ENCODE results near the gene KCNA2. TPM values are rescaled to one million over a fixed set of nuclear protein-coding genes. Genes with fewer than 3 reads are reported as not detected.

The KCNA2 gene
- total RNA-seq, 1 donor from 2014 or later = 1.8 TPM

DNA sequence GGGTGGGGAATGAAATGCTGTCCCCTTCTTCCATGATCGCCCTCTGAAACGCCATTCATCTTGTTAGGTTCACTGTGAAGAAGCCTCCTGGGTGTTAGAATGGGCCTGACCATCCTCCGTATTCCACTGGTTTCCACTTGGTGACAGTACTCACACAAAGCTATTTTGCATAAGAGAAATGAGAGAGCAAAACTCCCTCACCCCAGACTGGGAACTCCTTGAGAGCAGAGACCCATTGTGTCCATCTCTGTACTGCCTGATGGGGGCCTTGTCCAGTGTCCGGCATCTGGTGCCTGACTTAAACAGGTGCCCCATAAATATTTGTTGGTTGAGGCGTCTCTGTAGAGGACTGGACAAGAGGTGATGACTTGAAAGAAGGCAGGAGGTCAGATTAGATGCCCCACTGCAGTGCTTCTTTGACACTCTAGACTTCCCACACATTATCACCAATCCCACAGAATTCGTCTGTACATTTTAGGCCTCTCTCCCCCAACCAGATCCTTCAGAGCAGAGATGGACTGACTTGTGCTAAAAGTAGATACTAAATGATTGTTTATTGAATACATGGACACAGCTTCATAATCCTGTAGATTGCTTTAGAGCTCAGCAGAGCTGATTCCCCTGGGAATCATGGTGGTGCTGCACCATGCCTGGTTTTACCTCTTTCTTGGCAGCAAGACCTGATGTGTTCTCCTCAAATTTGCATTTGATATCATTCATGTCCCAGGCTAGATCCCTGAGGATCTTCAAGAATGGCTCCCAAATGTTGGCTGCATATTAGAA is 22.4 kb upstream of the KCNA2 start:
- no peak for DNase-seq (ENCODE audit: low spot score)

DNA sequence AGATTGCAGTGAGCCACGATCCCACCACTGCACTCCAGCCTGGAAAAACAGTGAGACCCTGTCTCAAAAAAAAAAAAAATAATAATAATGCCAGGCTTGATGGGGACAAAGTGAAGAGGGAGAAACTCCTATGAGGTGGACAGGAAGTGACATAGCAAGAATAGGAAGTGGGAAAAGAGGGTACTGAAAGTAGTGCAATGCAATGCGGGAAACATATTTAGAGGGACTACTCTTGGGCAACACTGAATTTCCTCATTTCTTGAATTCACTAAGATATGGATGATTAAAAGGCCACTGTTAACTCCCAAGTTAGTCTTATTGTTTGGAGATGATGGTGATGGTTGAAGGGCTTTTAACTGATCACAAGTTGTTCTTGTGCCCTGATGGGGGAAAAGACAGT is 21.6 kb upstream of the KCNA2 start:
- DNase-seq (ENCODE audit: low spot score) = no peak

DNA sequence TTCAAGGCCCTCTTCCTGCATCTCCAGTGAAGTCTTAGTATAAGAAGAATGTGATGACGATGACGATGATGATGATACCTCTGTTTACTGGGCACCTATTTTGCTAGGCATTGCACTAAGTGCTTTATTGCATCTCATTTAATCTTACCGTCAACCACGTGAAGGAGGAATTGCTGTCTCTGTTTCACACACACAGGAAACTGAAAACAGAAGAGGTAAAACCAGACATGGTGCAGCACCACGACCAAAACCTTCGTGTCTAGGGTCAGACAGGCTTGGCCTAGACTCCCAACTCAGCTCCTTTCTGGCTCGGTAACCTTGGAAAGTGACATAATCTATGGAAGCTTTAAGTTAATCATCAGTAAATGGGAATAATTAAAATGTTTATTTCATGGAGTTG is 20.7 kb upstream of the KCNA2 start:
- DNase-seq (ENCODE audit: low spot score) = no peak

DNA sequence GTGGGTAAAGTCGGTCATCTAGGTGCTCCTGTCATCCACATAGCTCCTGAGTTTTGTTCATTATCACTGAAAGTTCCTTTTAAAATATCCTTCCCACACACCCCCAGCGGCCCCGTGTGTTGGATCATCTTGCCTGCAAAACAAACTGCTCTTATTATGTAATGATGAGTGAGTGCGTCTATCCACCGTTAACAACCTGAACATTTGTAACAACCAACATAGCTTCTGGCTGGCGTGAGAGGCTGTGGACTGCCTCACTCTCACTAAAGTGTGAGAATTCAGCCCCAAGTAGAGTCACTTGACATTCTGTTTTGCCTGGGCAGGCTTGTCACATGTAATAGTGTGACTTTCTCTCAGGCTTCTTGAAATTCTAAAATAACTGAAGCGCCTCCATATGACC is 14.5 kb upstream of the KCNA2 start:
- DNase-seq (ENCODE audit: low spot score) = no peak

DNA sequence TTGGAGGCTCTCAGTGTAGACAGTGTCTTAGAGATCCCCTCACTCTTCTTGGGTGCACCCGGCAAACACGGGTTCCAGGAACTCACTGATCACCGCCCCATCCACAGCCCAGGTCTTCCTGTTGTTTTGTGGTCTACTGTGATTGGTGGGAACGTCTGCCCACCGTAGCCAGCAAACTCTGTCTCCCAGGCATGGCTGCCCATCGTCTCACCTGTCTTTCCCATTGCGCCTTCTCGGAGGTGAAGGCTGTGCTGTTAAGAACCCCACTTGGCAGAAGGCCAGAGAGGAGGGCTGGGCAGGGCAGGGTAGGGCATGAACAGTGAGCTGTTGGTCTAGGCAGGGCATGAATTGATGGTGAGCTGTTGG is 14.1 kb upstream of the KCNA2 start:
- DNase-seq (ENCODE audit: low spot score) = no peak

DNA sequence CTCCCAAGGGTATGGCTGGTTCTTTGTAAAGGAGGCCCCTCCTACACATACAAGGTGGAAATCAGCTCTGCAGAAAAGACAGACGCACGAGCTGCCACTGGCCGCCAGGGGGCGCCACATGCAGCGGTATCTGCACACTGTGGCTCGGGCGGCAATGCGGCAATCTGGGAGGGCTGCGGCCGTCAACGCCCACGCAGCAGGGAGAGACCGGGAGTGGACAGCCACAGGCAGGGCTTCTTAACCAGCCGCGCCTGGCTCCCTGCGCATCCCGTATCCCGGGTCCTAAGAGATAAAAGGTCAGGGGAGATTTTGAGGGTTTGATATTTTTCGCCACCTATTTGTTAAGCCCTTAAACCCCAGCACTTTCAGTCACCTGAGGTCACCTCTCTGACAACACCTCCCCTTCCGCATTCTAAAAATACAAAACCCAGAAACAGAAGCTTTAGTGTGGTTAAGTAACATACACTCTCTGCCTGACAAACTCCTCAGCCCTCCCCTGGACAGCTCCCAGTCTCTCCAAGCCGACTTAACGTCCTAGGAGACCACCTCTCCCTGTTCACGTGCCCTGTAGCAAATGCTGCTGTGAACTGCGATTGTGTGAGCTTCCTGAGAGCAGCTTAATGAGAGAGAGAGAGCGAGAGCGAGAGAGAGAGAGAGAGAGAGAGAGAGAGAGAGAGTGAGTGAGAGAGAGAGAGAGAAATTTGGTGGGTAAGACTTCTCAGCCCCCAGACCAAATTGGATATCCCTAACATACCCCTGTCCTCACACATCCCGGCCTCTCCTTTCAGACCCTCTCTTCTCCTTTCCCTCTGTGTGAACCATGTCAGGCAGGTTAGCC is 13.5 kb upstream of the KCNA2 start:
- DNase-seq (ENCODE audit: low spot score) = peak; percentile 76

DNA sequence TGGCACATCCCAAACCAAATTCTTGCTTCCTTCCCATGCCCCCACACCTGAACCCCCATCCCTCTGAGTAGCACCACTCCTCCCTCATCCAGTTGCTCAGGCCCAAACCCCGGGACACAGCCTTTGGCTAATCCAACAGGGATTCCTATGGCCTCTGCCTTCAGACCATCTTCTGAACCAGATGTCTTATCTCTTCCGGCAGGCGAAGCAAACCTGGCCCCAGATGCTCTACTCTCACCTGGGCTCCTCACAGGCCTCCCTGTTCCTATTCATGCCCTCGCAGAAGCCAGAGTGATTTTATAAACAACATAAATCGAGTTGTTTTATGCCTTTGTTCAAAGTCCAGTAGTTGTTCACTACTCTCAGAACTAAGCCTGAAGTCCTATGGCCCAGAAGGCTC is 12.5 kb upstream of the KCNA2 start:
- DNase-seq (ENCODE audit: low spot score) = no peak

DNA sequence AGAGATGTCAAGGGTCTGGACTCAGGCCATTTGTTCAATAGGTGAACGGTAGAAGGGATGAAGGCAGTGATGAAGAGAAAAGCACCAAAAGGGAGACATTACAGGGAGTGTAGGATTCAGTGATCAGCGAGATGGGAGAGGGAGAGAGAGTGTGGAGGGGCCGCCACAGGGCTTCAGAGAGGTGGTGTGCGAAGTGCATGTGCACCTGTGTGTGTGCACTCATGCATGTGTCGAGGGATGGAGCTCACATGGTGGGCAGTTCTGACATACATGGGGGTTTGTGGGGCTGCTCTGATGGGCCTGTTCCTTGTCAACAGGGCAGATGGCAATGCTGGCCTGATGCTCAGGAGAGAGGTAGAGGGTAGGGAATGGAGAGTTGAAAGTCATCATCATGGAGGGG is 11.4 kb upstream of the KCNA2 start:
- DNase-seq (ENCODE audit: low spot score) = no peak

DNA sequence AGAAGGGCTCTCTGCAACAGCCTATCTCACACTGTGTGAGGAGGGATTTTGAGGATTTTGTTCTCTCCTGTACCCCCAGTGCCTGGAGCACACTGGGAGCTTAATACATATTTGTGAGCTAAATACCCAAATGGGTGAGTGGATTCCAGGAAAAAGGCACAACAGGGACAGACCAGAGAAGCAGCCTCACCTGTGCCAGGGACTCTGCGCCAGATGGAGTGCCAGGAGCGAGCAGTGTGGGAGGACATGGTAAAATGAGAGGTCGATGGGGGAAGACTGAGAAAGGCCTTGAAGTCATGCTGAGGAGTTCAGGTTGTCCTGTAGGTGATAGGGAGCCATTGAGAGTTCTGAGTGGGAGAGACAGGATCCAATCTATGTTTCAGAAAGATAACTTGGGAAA is 11.0 kb upstream of the KCNA2 start:
- no peak for DNase-seq (ENCODE audit: low spot score)

DNA sequence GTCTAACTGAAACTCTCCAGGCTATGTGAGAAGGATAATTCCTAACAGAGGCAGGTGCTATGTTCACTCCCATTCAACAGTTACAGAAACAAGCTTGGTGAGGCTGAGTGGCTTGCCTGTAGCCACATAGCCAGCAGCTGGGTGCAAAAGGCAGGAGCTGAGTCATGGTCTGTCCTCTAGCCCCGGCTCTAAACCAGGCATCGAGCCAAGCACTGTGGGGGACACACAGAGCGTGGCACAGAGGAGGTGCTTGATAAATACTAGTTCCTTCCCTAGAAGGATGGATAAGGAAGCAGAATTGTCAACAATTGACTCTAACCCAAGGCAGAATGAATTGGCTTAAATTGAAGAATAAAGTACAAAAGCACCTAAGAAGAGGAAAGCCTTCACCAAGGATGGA is 10.4 kb upstream of the KCNA2 start:
- peak; percentile 52 for DNase-seq (ENCODE audit: low spot score)

DNA sequence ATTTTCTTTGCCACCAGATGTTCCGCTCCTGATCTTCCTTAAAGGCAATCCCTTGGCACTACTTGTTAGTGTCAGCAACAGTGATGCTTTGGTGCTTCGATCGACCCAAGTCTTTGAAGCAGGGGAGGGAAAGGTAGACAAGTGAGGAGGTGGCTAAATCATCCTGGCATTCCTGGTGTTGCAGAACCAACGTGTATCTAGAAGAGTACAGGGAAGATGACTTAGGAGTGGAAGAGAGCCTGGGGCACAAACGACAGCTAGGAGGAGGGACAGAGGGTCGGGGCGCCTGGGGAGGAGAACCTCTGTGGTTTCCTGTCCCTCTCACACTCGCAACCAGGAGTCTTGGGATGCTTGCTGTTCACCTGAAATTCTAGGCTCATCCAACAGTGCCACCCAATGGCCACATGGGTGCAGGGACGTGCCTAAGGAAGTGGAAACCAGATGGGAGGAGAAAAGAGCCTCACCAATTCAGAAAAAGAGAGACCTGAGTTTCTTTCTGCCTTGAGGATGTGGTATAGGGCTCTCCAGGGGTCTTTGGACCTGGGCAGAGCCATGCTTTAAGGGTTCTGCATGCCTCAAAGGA is 9.5 kb upstream of the KCNA2 start:
- DNase-seq (ENCODE audit: low spot score) = peak; percentile 75

DNA sequence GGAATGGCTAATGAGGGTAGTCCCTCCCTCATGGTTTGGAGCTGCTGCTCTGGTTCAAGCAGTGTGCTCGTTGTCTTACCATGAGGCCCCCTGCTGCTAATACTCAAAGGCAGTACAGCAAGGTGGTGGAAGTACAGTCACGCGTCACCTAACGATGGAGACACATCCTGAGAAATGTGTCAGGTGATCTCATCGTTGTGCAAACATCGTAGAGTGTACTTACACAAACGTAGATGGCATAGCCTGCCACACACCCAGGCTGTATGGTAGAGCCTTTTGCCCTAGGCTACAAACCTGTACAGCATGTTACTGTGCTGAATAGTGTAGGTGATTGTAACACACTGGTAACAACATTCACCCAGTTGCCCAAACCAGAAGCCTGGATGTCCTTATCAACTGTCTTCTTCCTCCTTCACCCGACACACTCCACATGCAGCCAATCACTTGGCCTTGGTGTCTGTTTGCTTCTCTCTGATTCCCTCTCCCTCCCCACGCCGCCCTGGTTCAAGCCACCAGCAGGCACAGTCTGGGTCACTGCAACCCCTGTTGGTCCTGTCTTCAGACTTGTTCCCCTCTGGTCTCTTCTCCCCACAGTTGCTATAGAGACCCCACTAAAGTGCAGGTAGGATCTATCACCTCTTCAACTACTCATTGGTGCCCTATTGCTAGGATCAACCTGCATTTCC is 6.0 kb upstream of the KCNA2 start:
- DNase-seq (ENCODE audit: low spot score) = no peak

DNA sequence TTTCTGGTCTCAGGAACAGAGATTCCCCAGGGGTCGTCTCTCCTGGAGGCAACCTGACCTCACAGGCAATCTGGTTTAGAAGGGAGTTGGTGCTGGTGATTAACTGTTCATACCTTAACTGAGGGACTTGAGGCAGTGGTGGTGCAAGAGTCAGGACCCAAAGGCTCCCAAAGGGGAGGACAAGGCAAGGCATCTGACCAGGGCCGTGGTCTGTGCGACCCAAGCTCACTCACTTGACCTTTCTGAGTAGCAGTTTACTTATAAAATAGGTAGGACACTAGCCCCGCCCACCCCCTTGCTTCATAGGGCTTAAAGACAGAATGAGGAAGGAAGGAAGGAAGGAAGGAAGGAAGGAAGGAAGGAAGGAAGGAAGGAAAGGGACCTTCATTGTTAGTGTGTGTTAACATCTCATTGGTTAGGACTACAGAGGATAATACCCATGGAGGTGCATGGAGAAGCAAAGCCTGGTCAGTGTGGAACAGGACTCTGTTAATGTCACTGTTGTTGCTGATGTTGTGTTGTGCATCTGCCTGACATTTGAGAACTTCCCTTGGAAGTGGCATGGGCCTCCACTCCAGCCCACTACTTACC is 4.6 kb upstream of the KCNA2 start:
- no peak for DNase-seq (ENCODE audit: low spot score)

DNA sequence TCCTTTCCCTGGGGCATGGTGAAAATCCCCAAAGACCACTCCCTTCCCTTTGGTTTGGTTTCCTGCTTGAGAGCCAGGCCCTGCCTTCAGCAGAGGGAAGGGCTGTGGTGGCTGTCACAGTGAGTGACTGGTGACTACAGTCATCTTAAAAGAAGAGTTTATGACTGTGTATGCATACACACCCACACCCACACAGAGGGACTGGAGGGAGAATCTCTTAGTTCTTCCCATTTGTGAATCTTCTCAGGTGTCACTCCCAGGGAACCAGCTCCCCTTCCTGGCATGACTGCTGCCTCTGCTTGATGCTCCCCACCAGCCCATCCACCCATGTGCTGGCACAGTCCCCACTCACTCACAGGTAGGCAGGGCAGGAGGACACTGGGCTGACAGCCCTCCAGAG is 3.9 kb upstream of the KCNA2 start:
- DNase-seq (ENCODE audit: low spot score) = no peak

DNA sequence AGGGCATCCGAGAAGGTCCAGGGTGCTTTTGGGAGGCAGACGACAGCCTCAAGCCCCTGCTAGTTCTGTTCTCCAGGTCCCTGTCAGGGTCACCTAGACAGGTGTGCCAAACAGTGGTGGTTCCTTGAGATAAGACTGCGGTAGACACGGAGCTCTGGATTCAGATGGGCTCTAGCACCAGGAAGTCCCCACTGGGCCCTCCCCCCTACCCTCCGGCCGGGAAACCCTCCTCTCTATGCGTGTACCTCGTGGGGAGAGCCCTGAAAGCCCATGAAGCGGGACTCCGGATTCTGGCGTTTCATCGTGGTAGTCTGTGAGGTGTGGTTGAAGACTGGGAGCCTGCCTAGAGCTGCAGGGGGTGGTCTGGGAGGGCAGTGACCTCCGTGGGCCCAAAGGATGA is 2.1 kb upstream of the KCNA2 start:
- DNase-seq (ENCODE audit: low spot score) = no peak

DNA sequence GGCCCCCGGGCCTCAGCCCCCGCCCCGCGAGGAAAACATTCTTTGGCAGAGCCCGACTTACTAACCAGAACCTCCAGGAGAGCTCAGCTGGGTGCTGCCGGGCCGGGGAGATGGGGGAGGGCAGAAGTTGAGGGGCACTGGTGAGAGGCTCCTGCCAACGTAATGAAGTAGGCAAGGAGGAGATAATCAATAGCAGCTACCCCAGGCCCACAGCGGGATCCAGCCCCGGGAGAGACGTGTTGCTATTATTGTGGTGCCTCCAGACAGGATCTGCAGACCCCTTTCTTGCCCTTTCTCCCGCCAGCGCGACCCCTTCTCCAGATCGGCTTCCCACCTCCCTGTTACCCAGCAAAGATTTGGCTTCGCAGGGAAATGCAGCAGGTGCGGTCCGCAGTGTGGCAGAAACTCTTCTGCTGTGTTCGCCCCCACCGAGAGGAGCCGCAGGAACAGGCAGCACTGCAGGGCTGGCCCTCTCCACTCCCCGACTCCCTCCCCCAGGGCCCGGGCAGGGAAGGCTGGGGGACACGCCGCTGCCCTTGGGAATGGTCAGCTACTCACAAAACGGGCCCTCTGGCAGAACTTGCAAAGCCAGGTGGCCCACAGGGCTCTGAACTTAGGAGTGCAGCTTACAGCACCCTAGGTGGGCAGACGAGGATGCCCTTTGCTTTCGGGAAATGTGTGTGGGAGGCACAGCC is 1.5 kb upstream of the KCNA2 start:
- no peak for DNase-seq (ENCODE audit: low spot score)

DNA sequence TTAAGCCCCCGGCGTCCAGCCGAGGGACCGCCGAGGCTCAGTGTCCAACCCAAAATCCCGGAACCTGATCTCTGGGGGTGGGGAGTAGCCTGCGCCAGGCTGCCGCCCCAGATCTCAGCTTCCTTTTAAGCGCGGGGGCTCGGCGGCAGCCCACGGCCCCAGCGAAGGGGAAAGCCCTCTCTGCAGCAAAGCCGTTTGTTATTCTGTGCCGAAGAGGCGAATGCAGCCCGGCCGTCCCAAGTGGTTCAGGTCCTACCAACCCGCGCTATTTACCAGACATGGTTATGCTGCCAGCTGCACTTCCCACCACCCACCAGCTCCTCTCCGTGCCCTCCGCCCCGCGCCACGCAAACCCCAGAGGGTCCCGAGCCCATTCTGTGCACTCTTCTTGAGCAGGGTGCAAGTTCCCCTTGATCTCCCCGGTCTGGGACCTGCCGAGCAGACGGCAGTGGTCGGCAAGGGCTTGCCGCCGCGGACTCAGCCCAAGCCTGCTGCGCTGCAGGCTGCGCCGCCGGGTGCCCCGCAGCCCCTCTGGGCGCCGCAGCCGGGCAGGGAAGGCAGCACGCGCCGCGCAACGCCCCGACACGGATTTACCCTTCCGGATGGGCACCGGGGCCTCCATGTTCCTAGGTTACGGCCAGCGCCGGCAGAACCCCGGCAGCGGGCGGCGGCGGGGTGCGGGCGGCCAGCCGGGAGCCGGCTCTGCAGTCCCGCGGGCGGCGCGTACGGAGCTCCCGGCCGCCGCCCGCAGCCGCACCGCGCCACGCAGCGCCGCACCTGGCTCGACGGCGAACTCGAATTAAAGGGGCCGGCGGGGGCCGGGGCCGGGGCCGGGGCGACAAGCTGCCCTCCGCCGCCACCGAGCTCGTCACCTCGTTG is 738 bp upstream of the KCNA2 start:
- DNase-seq (ENCODE audit: low spot score) = no peak

DNA sequence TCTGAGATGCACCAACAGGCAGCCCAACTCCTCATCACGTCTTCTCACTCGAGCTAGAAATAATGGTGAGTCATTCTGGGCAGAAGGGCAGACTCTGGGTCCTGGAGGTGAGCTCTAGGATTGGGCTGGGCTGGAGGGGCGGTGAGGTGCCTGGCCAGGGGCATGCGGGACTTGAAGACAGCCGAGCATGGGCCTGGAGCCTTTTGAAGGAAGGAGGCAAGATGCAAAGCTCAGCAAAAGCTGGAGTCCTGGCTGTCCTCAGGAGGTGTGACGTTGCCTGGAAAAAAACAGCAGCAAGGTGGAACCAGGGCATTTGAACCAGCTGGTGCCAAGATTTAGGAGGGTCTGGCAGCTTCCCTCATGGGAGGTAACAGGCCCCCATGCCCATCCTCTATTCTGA is 712 bp downstream of the KCNA2 start:
- no peak for DNase-seq (ENCODE audit: low spot score)

DNA sequence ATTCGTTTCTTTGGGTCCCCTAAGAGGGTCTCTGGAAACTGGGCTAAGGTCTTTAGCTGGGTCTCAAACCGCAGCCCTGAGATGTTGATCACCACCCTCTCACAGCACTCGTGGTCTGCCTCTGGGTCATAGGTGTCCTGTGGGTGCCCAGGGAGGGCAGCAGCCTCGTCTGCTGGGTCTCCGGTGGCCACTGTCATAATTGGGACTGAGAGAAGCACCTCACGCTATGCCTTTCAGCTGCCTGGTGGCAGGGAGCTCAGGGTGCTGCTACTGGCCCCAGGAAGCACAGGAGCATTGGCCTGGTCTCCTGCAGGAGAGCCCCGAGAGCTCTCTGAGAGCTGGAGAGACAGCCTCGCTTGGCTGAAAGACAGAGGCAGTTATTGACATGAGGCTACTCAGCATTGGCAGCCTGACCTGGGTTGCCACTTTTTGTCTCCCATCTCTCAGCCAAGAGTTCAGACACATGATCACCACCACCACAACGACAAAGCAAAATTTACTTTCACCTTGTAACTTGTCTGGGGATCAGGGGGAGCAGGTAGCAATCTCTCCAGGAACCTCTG is 1.5 kb downstream of the KCNA2 start:
- no peak for DNase-seq (ENCODE audit: low spot score)

DNA sequence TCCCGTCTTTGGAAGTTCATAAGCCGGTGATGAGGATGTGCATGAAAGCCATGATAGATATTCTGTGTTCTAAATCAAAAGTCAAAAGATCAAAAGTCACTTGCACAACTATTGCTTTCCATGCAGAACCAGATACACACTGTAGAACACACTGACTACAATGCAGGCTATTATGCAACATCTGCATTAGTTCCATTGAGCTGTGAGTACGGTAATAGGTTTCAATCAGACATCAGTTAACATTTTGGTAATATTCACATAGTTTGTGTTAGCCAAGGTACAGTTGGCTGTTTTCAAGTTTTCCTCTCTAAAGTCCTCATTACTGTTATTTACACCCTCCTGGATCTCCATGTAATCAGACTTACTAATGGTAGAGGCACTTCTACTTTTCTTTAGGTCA is 3.1 kb downstream of the KCNA2 start:
- no peak for DNase-seq (ENCODE audit: low spot score)
